Measurements from ENCODE around the gene ANKRD40. TPM values are rescaled to one million over a fixed set of nuclear protein-coding genes. Genes with fewer than 3 reads are reported as not detected.

ANKRD40 gene
- total and polyA plus RNA-seq, 9 of the 15 experiments (the other 6 are each of a cell fraction or from before 2014, with no cell fraction given), result 9.0 to 28.9 (median 27.7) TPM

GRCh38 chr17:50749245-50749644, 41.5 kb upstream of the ANKRD40 start:
- Histone ChIP-seq H3K4me1 (replicated peaks in 1 of 2; ENCODE audit: control insufficient read depth in 2 of 2, insufficient read depth in 2 of 2, low read length in 2 of 2) (no peaks in the 10 kb centered on the region), H3K9me1 (ENCODE audit: control insufficient read depth, insufficient read depth, low read length) (no peaks in the 10 kb centered on the region), H3K9me3 (replicated peaks; ENCODE audit: control insufficient read depth, insufficient read depth, low read depth, low read length) (no peaks in the 10 kb centered on the region), H3K4me2 (ENCODE audit: insufficient read depth, low read length) (no peak overlapping the region), H3K36me3 (ENCODE audit: control insufficient read depth, insufficient read depth, low read length) (peaks cover 99% of the 10 kb centered on the region), H3K27ac (ENCODE audit: extremely low read depth, low read depth, low read length) (no peak overlapping the region), H3K79me2 (ENCODE audit: control insufficient read depth, insufficient read depth, low read length) (peaks cover 3% of the 10 kb centered on the region; the same call in 1 of the 3 replicates), H3K9ac (ENCODE audit: insufficient read depth in 1 of 2, low read depth in 2 of 2, low read length in 2 of 2) (no peak overlapping the region), H4K20me1 (replicated peaks; ENCODE audit: control insufficient read depth, insufficient read depth, low read length) (no peaks in the 10 kb centered on the region), H3K27me3 (ENCODE audit: control insufficient read depth in 2 of 2, insufficient read depth in 2 of 2, low read length in 2 of 2) (no peaks in the 10 kb centered on the region), H3K4me3 (no peak overlapping the region), H2AFZ (ENCODE audit: low read depth, low read length) (no peak overlapping the region)
- POLR2A ChIA-PET, result interaction anchor here (1.2 to 1.3 kb wide), 3 partner anchors 8 to 11 kb away, joined by 3 to 5 read pairs (median 4); no protein-coding TSS in a partner anchor
- FAIRE-seq, result peak; percentile 23
- DNase-seq (ENCODE audit: extremely low read depth in 1 of 4, low spot score in 3 of 4), result no peak
- intact Hi-C loops (cut with micrococcal nuclease), result no loop called here
- ATAC-seq, result no peak
- in situ Hi-C loops (cut with MboI), result no loop called here
- TF ChIP-seq SIX5 (IDR thresholded peaks at IDR 0.05; ENCODE audit: borderline replicate concordance in 1 of 2, insufficient read depth in 1 of 2, low read depth in 1 of 2, low read length in 2 of 2) (no peak), POLR2A (conservative IDR thresholded peaks at IDR 0.05) (0 out of 2 replicates have a peak, but pooled peaks have one; percentile 27), PKNOX1 (IDR thresholded peaks at IDR 0.05) (no peak), TAF15 (IDR thresholded peaks at IDR 0.05; ENCODE audit: low read depth, low read length) (no peak), NCOR1 (IDR thresholded peaks at IDR 0.05) (no peak), MEF2D (tag; conservative IDR thresholded peaks at IDR 0.05; ENCODE audit: low read depth) (no peak), RBM15 (IDR thresholded peaks at IDR 0.05; ENCODE audit: insufficient read depth, low read length) (no peak), NCOA1 (IDR thresholded peaks at IDR 0.05; ENCODE audit: low read depth) (no peak)
- CTCF ChIA-PET (ENCODE audit: low intra/inter-chr PET ratio), result no interaction called here
- WGBS (ENCODE audit: insufficient coverage, low coverage, missing lambda C conversion rate), result 96% methylated on average over 6 of the region's 6 CpGs
- no TSS peak for BruUV-seq (replicated peaks)
